ENCODE data around the gene FMO5. TPM values are rescaled to one million over a fixed set of nuclear protein-coding genes. Genes with fewer than 3 reads are reported as not detected.
"Not testable (repeated sequence)": the region's sequence is repeated elsewhere in the genome, so short reads cannot be mapped to it uniquely, and the experiment has no call there.

FMO5 gene
- total RNA-seq, 3 donors from 2014 or later, result 25.2 to 111 (median 55.7) TPM

DNA sequence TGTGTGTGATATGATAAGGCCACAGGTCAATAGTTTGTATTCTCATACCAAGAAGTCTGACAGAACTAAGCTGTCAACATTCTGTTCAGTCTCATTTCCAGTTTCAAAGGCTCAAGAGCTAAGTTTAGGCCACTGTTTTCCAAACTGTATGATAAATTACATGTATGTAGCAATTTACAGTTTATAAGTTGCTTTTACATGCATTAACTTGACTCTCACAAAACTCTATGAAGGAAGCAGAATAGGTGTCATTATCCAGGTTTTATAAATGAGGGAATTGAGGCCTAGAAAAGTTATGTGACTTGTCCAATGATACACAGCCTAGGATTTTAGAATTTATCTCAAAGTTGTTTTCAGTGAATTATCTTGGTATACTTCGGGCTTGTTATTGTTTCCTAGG lies 23.4 kb downstream of the FMO5 start:
- no peaks in the 10 kb centered on the region for H3K9me3 ChIP-seq
- no peak for ATAC-seq
- DNase-seq, result no peak
- no peak for TF ChIP-seq CTCF (IDR thresholded peaks at IDR 0.05)
- intact Hi-C loops (cut with DNase I, micrococcal nuclease), result no loop called here
- H3K4me1 ChIP-seq (ENCODE audit: low read depth), result peaks cover 3% of the 10 kb centered on the region
- no peak overlapping the region for H3K4me3 ChIP-seq
- no peaks in the 10 kb centered on the region for H3K36me3 ChIP-seq (ENCODE audit: low read depth)

- no peaks in the 10 kb centered on the region for H3K9me3 ChIP-seq
- intact Hi-C loops (cut with DNase I, micrococcal nuclease), result no loop called here
- DNase-seq, result no peak
- ATAC-seq, result no peak
- TF ChIP-seq CTCF (IDR thresholded peaks at IDR 0.05), result no peak
- no peaks in the 10 kb centered on the region for H3K36me3 ChIP-seq (ENCODE audit: low read depth)
- H3K4me1 ChIP-seq (ENCODE audit: low read depth), result peaks cover 3% of the 10 kb centered on the region
- H3K4me3 ChIP-seq, result no peak overlapping the region
Measured at GRCh38 chr1:147201276-147201675, 23.9 kb downstream of the FMO5 start.

DNA sequence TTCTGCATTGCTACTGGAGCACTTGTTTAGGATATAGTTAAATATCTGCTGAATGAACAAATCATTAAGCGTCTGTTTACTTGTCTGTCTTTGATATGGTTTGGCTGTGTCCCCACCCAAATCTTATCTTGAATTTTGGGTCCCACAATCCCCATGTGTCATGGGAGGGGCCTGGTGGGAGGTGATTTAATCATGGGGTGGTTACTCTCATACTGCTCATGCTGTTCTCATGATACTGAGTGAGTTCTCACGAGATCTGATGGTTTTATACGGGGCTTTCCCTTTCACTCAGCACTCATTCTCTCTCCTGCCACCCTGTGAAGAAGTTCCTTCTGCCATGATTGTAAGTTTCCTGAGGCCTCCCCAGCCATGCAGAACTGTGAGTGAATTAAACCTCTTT lies 27.8 kb downstream of the FMO5 start:
- intact Hi-C loops (cut with DNase I, micrococcal nuclease); ATAC-seq; H3K36me3 ChIP-seq (ENCODE audit: low read depth); DNase-seq; H3K9me3 ChIP-seq; H3K4me3 ChIP-seq; H3K4me1 ChIP-seq (ENCODE audit: low read depth): not testable (repeated sequence)

- no peaks in the 10 kb centered on the region for H3K36me3 ChIP-seq (ENCODE audit: low read depth)
- H3K9me3 ChIP-seq, result no peaks in the 10 kb centered on the region
- no peak for TF ChIP-seq CTCF (IDR thresholded peaks at IDR 0.05)
- H3K4me3 ChIP-seq, result no peak overlapping the region
- DNase-seq (no peak), ATAC-seq (no peak)
- intact Hi-C loops (cut with DNase I, micrococcal nuclease), result no loop called here
- H3K4me1 ChIP-seq (ENCODE audit: low read depth), result no peaks in the 10 kb centered on the region
Measured at GRCh38 chr1:147189514-147189913, 35.6 kb downstream of the FMO5 start.

GRCh38 chr1:147185432-147185831 lies 39.7 kb downstream of the FMO5 start:
- intact Hi-C loops (cut with DNase I, micrococcal nuclease), result no loop called here
- TF ChIP-seq CTCF (IDR thresholded peaks at IDR 0.05), result no peak
- DNase-seq, result no peak
- H3K36me3 ChIP-seq (ENCODE audit: low read depth), result no peaks in the 10 kb centered on the region
- H3K4me3 ChIP-seq, result no peak overlapping the region
- H3K4me1 ChIP-seq (ENCODE audit: low read depth), result no peaks in the 10 kb centered on the region
- no peaks in the 10 kb centered on the region for H3K9me3 ChIP-seq
- ATAC-seq, result no peak

DNA sequence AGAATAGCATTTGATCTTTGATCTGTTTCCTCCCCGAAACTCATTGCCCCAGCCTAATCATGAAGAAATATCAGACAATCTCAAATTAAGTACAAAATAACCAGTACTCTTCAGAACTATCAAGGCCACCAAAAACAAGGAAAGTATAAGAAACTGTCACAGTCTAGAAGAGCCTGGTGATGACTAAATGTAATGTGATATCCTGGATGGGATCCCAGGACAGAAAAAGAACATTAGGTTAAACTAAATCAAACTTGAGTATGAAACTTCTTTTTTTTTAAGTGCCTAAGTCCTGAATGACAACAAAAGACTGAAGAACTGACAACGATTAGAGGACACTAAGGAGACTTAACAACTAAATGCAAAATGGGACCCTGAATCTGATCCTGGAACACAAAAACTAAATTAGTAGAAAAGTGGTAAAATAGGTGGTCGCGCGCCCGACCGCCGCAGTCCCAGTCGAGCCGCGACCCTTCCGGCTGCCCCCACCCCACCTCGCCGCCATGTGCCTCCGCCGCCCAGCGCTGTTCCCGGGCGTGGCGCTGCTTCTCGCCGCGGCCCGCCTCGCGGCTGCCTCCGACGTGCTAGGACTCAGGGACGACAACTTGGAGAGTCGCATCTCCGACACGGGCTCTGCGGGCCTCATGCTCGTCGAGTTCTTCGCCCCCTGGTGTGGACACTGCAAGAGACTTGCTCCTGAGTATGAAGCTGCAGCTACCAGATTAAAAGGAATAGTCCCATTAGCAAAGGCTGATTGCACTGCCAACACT lies 47.3 kb downstream of the FMO5 start:
- H3K4me1 ChIP-seq (ENCODE audit: low read depth), result peaks cover 12% of the 10 kb centered on the region
- TF ChIP-seq CTCF (IDR thresholded peaks at IDR 0.05), result no peak
- DNase-seq (peak; percentile 21 to 51 (median 32)), ATAC-seq (peak; percentile 50)
- no peaks in the 10 kb centered on the region for H3K36me3 ChIP-seq (ENCODE audit: low read depth)
- no peak overlapping the region for H3K4me3 ChIP-seq
- intact Hi-C loops (cut with DNase I, micrococcal nuclease), result no loop called here
- H3K9me3 ChIP-seq, result no peaks in the 10 kb centered on the region

Data from mucosa of descending colon (tissue), 3 donors.